ENCODE results near the gene FMO3.

Gene FMO3

GRCh38 chr1:171107262-171107940 is 16.7 kb downstream of the FMO3 start:
- TF ChIP-seq FOXP2 (optimal IDR thresholded peaks at IDR 0.05; ENCODE audit: borderline replicate concordance, extremely low read depth, extremely low read length, insufficient read depth) (no peak), POLR2AphosphoS5 (IDR thresholded peaks at IDR 0.05; ENCODE audit: low read depth, low read length) (no peak), REST (IDR thresholded peaks at IDR 0.05; ENCODE audit: insufficient read depth in 1 of 2, low read depth in 2 of 2, low read length in 2 of 2) (no peak), SIN3A (IDR thresholded peaks at IDR 0.05; ENCODE audit: borderline replicate concordance, insufficient read depth, low read length) (no peak), TAF1 (IDR thresholded peaks at IDR 0.05; ENCODE audit: borderline replicate concordance, insufficient read depth, low read length) (no peak)

GRCh38 chr1:171107969-171108368 is 17.3 kb downstream of the FMO3 start:
- TF ChIP-seq REST (IDR thresholded peaks at IDR 0.05; ENCODE audit: insufficient read depth in 1 of 2, low read depth in 2 of 2, low read length in 2 of 2), result no peak
- no peak for TF ChIP-seq SIN3A (IDR thresholded peaks at IDR 0.05; ENCODE audit: borderline replicate concordance, insufficient read depth, low read length)
- TF ChIP-seq POLR2AphosphoS5 (IDR thresholded peaks at IDR 0.05; ENCODE audit: low read depth, low read length), result no peak
- no peak for TF ChIP-seq FOXP2 (optimal IDR thresholded peaks at IDR 0.05; ENCODE audit: borderline replicate concordance, extremely low read depth, extremely low read length, insufficient read depth)
- no peak for TF ChIP-seq TAF1 (IDR thresholded peaks at IDR 0.05; ENCODE audit: borderline replicate concordance, insufficient read depth, low read length)

GRCh38 chr1:171109966-171110365 is 19.3 kb downstream of the FMO3 start:
- no peak for TF ChIP-seq TAF1 (IDR thresholded peaks at IDR 0.05; ENCODE audit: borderline replicate concordance, insufficient read depth, low read length)
- TF ChIP-seq REST (IDR thresholded peaks at IDR 0.05; ENCODE audit: insufficient read depth in 1 of 2, low read depth in 2 of 2, low read length in 2 of 2), result no peak
- TF ChIP-seq FOXP2 (optimal IDR thresholded peaks at IDR 0.05; ENCODE audit: borderline replicate concordance, extremely low read depth, extremely low read length, insufficient read depth), result no peak
- TF ChIP-seq SIN3A (IDR thresholded peaks at IDR 0.05; ENCODE audit: borderline replicate concordance, insufficient read depth, low read length), result no peak

- TF ChIP-seq REST (IDR thresholded peaks at IDR 0.05; ENCODE audit: insufficient read depth in 1 of 2, low read depth in 2 of 2, low read length in 2 of 2) (no peak), SIN3A (IDR thresholded peaks at IDR 0.05; ENCODE audit: borderline replicate concordance, insufficient read depth, low read length) (no peak), POLR2AphosphoS5 (IDR thresholded peaks at IDR 0.05; ENCODE audit: low read depth, low read length) (no peak), FOXP2 (optimal IDR thresholded peaks at IDR 0.05; ENCODE audit: borderline replicate concordance, extremely low read depth, extremely low read length, insufficient read depth) (no peak), TAF1 (IDR thresholded peaks at IDR 0.05; ENCODE audit: borderline replicate concordance, insufficient read depth, low read length) (no peak)
These were observed 20.1 kb downstream of the FMO3 start for GRCh38 chr1:171110621-171111326.
